HPDE6-E6E7 (cell line): ENCODE data around the gene C17orf100.

Experiments
- DNase-seq: peaks from one replicate; pipeline ENCODE4 v3.0.0; 2011; ENCODE audit warnings: missing footprints; ENCODE audit errors: extremely low spot score

Gene C17orf100

DNA sequence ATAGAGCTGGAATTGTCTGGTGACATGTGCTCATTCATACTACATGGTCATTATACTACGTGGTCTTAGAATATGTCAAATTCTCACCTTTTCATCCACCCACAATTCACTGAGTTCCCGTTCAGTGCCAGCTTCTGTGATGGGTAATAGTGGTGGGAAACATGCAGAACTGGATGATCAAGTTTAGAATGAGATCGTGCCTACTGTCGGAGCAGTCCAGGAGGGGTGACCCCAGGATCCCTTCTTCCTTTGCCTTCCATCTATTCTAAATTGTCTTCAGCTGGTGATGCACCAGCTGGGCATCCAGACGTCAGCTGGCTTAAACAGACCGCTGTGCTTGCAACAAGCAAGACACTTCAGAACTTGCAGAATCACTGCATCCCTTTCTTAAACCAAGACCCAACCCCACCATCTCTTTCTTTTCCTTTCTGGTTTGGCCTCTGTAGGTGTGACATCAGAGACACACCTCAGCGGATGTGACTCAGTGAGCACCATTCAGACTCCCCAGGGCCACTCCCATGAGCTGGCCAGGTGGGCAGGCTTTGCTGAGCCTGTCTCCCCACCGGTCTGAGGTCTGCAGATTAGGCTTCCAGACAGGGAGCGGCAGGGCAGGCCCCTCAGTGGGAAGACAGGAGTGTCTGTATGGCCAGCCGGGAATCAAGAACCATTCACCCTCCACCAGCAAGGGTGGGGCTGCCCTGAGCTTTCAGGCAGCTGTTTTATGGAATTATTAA, 18.1 kb downstream of the C17orf100 start:
- DNase-seq: peak; percentile 96

DNA sequence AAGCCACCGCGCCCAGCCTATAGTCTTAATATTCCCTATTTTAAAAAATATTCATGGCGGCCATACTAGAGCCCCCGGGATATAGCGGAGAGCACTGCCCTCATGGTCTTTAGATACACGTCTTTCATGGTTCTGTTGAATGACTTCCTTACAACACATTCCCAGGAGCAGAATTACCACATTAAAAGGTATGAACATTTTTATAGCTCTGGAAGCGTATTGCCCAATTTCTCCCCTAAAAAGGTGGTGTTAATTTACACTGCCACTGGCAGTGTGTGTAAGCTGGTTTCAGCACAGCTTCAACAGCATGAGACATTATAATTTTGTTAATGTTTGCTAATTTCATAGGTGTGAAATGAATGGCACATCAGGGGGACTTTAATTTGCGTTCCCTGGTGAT, 19.0 kb downstream of the C17orf100 start:
- no peak for DNase-seq

- no peak for DNase-seq
Measured at GRCh38 chr17:6670999-6671398, 19.4 kb downstream of the C17orf100 start.

DNA sequence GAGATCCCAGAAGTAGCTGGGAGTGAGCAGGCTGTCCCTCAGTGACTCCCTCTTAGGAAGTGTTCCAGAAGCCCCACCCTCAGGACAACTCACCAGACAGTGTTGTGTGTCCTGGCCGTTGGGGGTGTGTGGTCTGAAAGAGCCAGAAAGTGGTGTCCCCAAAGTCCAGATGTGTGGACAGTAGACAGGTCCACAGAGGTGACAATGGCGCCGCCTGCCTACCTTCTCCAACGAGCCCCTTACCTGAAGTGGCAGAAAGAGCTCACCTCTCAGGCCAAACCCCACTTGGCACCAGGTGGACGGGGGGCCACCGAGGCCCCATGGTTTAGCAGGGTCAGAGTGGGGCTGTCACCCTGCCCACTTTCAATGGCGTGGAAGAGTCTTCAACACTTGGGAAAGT, 19.9 kb downstream of the C17orf100 start:
- DNase-seq: no peak

GRCh38 chr17:6674586-6674985, 23.0 kb downstream of the C17orf100 start:
- DNase-seq: no peak

GRCh38 chr17:6675201-6675825, 23.8 kb downstream of the C17orf100 start:
- no peak for DNase-seq

GRCh38 chr17:6676802-6677157, 25.2 kb downstream of the C17orf100 start:
- no peak for DNase-seq

DNA sequence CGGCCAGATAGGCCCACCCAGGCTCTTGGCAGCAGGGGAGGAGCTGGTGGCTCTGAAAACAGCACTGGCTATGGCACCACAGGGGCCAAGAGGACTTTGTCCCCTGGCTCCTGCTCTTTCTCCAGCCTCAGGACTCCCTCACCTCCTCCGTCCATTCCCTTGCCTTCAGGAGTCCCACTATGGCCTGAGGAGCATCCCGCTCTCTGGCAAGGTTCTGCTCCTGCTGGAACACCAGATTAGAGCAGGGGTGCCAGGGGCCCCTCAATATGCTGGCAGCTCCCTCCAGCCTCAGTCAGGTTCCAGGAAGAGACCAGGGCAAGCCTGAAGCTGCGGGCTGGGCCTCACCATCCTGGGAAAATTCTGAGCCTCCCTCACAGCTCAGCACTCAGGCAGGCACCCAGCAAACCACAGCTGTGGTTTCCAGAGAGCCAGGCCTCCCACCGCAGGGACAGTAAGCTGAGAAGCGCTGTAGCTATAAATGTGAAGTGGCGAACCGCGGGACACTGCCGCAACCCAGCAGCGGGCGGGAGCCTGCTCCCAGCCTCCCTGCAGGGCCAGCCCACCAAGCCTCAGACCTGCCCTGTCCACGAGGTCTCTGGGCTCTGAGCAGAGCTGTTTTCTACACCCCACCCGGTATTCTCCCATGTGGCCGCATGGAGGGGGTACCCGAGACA, 25.7 kb downstream of the C17orf100 start:
- no peak for DNase-seq

GRCh38 chr17:6677946-6678345, 26.4 kb downstream of the C17orf100 start:
- no peak for DNase-seq

GRCh38 chr17:6679241-6679640, 27.7 kb downstream of the C17orf100 start:
- DNase-seq: no peak

- no peak for DNase-seq
Measured at GRCh38 chr17:6681176-6681575, 29.6 kb downstream of the C17orf100 start.

DNA sequence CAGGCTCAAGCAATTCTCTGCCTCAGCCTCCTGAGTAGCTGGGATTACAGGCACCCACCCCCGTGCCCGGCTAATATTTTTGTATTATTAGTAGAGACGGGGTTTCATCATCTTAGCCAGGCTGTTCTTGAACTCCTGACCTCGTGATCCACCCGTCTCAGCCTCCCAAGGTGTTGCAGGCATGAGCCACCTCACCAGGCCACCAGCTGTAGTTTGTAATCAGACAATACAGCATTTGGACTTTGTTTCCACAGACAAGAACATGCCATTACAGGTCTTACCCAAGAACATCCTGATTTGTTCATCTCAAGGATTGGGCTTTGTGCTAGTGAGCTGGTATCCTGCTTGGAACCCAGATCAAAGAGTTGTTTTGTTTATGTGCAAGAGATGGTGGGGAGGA, 30.1 kb downstream of the C17orf100 start:
- no peak for DNase-seq

DNA sequence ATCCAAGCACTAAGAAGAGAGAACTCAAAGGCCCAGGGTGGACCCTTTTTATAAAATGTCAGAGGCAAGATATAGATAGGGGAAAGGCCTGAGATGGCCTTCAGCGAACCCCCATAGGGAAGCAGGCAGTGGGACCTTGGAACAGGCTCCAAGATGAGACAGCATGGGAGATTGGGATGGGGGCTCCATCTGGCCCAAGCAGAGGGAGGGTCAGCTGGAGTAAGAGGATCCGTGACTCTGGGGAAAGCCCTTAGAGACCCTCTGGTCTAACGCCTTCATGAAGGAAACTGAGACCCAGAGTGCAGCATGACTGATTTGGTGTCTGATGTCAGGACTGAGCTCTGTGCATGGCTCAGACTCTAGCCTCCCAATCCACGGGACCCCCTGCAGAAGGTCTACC, 30.8 kb downstream of the C17orf100 start:
- DNase-seq: no peak

- no peak for DNase-seq
Measured at GRCh38 chr17:6683081-6683684, 31.6 kb downstream of the C17orf100 start.

- DNase-seq: no peak
Measured at GRCh38 chr17:6683730-6684459, 32.3 kb downstream of the C17orf100 start.

DNA sequence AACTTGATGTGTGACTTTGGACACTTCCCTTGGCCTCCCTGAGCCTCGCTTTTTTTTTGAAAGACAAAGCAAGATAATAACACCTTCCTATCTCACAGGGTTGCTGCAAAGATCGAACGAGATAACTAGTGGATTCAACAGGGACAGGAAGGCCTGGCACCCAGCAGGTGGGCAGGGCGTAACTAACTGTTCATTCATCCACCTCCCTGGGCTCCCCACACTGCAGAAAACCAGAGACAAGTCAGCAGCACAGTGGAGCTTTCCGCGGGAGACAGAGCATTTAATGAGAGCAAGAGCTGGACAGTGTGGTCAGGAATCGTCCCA, 32.9 kb downstream of the C17orf100 start:
- no peak for DNase-seq

GRCh38 chr17:6684881-6685767, 33.6 kb downstream of the C17orf100 start:
- no peak for DNase-seq

DNA sequence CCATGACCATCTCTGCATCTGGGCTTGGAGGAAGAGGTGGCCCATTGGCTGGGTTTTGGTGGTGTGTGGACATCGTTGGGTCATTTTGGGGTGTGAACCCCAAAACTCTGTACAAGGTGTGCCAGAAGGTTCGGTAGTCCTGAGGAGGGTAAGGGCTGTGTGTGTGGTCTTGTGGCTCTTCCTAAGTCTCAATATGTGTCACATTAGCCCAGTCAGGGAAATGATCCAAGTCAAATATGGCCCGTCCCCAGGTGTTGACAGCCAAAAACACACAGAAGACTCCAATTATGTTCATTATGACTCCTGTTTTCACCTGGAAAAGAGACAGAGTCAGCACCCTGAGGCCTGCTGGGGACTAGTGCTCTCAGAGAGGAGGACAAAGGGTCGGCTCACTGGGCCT, 34.5 kb downstream of the C17orf100 start:
- DNase-seq: no peak

- DNase-seq: no peak
Measured at GRCh38 chr17:6688944-6689343, 37.4 kb downstream of the C17orf100 start.

DNA sequence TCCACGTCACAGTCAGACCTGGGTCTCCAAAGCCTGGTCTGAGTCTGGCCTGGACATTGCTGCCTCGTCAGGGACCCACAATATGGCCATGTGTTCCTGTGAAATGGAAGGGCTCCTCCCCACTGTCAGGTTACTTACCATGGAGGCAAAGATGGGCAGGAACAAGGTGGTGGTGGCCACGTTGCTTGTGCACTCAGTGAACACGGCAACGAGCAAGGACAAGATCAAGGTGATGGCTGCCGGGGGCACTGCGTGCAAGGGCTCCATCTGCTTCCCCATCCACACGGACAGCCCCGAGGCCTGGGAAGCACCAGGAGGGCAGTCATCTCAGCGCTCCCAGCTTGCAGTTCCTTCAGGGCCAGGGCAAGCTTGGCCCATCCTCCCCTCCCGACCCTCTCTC, 39.1 kb downstream of the C17orf100 start:
- DNase-seq: no peak

DNA sequence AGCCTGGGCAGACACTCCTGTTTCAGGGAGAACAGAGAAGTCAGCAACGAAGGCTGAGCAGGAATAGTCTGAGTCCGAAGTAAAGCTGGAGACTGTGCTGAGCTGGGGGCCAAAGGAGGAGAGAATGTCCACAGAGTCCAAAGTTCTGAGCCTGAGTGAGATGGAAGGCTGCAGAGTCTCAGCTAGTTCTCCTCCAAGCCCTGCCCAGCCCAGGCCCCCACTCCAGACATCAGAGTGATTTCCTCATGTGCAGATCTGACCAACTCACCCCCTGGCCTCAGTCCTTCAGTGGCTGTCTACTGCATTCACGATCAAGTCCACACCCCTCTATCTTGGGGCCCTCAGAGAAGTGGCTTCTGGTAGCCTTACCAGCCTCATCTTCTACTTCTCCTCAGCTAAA, 40.0 kb downstream of the C17orf100 start:
- DNase-seq: no peak
